H1 (cell line): ENCODE data around the gene CTDSP1. TPM values are rescaled to one million over a fixed set of nuclear protein-coding genes. Genes with fewer than 3 reads are reported as not detected.

Experiments used
- GABPA ChIP-seq: IDR thresholded peaks from 2 replicates; pipeline ENCODE4 v1.6.1; 2011; ENCODE audit warnings: mild to moderate bottlenecking, low read length, moderate library complexity, borderline replicate concordance; ENCODE audit not compliant: insufficient read depth
- RBBP5 ChIP-seq: IDR thresholded peaks from 2 replicates; pipeline ENCODE4 v1.7.1; 2012; ENCODE audit warnings: low read depth, mild to moderate bottlenecking, inconsistent platforms, low read length, moderate library complexity, borderline replicate concordance
- SIRT6 ChIP-seq: IDR thresholded peaks from one replicate; pipeline ENCODE4 v1.7.1; 2012; ENCODE audit warnings: low read length, inconsistent platforms
- SRF ChIP-seq: IDR thresholded peaks from 2 replicates; pipeline ENCODE4 v1.6.1; 2011; ENCODE audit warnings: mild to moderate bottlenecking, low read depth, low read length, moderate library complexity
- polyA plus RNA-seq, 7 experiments: library from polyadenylated mRNA; depleted of rRNA in 3 of 7; stranded (reverse) in 5 of 7; unstranded in 2 of 7; fragments of >200 nt in 5 of 7; fragments of 200-250 nt in 2 of 7; gene quantifications; 1 replicate in 5 of 7; 2 replicates in 1 of 7; 4 replicates in 1 of 7; pipeline versions ENCODE4 v1.2.1 to v1.2.3, GENCODE V29; 2011 to 2013; ENCODE audit warnings: missing spikeins in 2 of 7, mixed read lengths in 2 of 7
- total RNA-seq: library from RNA; stranded (reverse); fragmentation: NEBNext Ultra II Directional; extraction: Animal tissue kit (Norgen Biotek cat#: 25700); gene quantifications from 2 replicates; pipeline ENCODE4 v1.2.1, GENCODE V29; 2021
- TF ChIP-seq, protein P1 (sequence below): IDR thresholded peaks from 2 replicates; pipeline ENCODE4 v1.6.1; 2012; ENCODE audit warnings: inconsistent platforms

The CTDSP1 gene
- total and polyA plus RNA-seq, 2 of the 8 experiments (the other 6 are each of a cell fraction or from before 2014, with no cell fraction given) = 20.3 to 35.2 TPM

DNA sequence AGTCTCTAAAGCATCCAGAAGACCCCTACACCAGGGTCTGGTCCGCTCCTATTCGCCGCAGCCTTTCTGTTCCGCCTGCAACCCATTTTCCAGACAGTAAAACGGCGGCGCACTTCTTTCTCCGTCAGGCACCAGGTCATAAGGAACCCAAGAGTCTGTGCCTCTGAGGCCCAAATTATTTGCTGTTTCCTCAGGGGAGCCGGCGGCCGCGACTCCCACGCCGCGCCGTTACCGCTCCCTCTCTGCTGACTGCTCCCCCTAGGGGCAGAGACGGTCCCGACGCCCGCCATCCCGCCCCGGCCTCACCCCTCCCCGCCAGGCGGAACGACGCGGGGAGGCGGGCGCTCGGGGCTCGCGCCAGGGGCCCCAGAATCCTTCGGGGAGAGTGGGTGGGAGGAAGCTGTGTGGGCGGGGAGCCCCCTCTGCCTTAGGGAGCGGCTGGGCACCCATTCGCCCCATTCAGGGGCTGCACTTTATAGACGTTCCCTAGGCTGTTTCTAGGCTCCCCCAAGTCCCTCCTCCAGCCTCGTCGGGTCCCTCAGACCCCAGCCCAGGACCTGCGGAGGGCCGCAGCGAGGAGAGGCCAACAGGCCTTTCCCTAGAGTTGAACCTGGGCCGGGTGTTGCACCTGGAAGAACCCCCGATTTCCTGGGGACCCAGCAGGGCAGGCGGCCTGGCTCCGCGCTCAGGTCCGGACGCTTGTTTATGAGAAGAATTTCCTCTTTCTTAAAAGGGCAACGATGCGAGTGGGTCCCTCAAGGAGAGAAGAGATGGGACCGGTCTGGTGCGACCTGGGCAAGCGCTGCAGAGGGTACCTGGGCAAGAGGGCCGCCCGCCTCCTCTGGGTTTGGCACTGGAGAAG is 3.6 kb upstream of the CTDSP1 start (continued):
- no peak for TF ChIP-seq GABPA
- TF ChIP-seq, protein P1, sequence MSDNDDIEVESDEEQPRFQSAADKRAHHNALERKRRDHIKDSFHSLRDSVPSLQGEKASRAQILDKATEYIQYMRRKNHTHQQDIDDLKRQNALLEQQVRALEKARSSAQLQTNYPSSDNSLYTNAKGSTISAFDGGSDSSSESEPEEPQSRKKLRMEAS = peak; percentile 71
- no peak for TF ChIP-seq SRF
- TF ChIP-seq RBBP5 = no peak; the same call in 1 of the 2 replicates
- TF ChIP-seq SIRT6 = no peak
